ENCODE data around the gene NCBP2L. TPM values are rescaled to one million over a fixed set of nuclear protein-coding genes. Genes with fewer than 3 reads are reported as not detected.
A peak's percentile ranks its signal among the peaks of the same experiment; 100 is the strongest.
"Not testable (repeated sequence)": the region's sequence is repeated elsewhere in the genome, so short reads cannot be mapped to it uniquely, and the experiment has no call there.

Gene NCBP2L
- total RNA-seq, 1 experiment from 2014 or later = not detected

DNA sequence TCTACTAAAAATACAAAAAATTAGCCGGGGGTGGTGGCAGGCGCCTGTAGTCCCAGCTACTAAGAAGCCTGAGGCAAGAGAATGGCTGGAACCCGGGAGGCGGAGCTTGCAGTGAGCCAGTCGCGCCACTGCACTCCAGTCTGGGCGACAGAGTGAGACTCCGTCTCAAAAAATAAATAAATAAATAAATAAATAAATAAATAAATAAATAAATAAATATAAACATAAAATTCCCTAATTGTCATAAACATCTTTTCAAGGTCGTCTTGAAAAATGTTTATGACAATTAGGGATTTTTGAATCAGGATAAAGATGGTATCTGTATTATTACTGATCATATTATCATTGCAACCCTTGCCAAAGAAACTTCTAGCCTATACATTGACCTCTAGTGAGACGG, 32.5 kb downstream of the NCBP2L start:
- not testable (repeated sequence) for DNase-seq (ENCODE audit: low read depth)

DNA sequence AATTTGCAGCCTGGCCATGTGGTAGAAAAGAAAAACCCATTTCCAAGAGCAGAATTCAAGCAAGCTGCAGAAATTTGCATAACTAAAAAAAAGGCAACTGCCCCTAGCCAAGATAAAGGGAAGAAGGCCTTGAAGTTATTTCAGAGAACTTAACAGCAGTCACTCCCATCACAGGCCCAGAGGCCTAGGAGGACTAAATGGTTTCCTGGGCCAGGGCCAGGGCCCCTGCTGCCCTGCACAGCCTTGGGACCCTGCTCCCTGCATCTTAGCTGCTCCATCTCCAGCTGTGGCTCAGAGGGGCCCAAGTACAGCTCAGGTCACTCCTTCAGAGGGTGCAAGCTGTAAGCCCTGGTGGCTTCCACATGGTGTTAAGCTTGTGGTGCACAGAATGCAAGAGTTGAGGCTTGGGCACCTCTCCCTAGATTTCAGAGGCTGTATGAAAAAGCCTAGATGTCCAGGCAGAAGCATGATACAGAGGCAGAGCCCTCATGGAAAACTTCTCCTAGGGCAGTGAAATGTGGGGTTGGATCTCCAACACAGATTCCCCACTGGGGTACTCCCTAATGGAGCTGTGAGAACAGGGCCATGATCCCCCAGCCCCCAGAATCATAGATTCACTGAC, 41.5 kb downstream of the NCBP2L start:
- no peak for DNase-seq (ENCODE audit: low read depth)

DNA sequence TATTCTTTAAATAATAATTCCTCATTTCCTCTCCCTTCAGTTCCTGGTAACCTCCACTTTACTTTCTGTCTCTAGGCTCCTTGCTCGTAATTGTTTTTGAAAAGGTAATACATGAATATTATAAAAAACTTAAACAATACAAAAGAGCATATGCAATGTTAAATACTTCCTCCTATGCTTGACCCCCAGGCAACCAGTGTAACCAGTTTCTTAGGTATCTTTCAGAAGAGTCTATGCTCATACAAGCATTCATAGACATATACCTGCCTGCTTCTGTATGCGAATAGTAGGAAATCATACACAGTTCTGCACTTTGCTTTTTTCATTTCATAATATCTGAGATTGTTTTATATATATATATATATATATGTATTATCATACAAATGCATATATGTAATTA, 45.5 kb downstream of the NCBP2L start:
- DNase-seq (ENCODE audit: low read depth) = no peak

DNA sequence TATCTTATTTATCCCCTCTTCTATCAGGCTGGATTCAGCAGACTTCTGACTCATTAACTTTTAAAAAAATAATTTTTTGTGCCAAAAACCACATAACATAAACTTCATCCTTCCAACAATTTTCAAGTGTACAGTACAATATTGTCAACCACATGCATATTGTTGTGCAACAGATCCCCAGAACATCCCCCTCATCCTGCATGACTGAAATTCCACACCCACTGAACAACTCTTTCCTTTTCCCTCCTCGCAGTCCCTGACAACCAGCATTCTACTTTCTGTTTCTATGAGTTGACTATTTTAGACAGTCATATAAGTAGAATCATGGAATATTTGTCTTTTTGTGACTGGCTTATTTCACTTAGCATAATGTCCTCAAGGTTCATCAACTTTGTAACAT, 45.9 kb downstream of the NCBP2L start:
- peak; percentile 17 for DNase-seq (ENCODE audit: low read depth)

DNA sequence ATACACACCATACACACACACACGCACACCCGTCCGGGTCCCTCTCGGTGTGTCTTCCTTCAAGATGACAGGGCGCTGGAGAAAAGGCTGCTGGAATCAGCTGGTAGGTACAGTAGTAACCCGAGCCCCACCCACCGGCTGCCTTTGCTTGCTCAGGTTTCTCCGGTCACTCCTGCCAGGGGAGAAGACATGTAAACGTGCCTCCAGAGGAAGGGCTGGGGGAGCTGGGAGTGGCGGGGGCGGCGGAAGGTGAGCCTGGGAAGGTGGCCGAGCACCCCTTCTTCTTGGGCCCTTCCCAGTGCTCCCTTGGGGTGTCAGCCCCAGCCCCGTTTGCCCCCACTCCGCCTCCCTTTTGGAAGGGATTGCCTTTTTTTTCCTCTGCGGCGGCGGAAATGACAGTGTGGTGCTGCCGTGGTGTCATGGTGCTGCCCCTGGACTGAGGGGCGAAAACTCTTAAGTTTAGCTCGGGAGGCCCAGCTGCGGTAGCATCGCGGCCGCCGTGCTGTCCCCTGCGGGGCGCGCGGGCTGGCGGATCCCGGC, 48.2 kb downstream of the NCBP2L start, which contains the start of gene MID2:
TSS of gene MID2 (plus strand) at position 169 of the 540 bp plus-strand sequence. CDS start 561 bp downstream, outside the sequence.
- DNase-seq (ENCODE audit: low read depth) = peak; percentile 1

DNA sequence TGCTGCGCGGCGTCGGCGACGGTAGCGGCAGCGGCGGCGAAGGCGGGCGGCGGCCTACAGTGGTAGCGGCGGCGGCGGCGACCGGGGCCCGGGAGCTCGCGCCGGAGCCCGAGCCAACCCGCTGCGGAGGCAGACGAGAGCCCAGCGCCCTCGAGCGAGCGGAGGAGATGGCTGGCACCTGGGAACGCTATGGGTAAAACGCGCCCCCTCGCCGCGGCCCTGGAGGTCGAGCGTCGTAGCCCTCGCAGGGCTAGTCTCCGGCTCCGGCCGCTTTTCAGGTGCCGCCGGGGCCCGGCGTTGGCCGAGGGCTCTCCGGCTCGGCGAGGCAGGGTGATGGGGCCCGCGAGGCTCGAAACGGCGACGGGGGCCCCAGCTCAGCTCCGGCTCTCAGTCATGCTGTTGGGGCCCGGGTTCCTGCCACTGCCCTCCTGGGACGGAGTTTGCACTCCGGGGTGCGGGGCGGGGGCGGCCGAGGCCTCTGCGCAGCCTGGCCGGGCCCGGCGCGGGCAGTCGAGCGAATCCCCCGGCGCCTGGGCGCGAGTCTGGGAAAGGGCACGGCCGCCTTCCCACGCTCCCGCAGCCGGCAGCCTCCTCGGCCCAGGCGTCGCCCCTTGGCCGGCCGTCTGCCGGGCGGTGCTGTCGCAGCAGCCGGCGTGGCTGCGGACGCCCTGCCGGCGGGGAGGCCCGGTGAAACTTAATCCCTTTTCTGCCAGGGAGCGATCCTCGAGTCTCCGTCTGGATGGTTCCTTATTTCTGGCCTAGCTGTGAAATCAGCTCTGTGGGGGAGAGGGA, 48.9 kb downstream of the NCBP2L start:
- DNase-seq (ENCODE audit: low read depth) = peak; percentile 29

DNA sequence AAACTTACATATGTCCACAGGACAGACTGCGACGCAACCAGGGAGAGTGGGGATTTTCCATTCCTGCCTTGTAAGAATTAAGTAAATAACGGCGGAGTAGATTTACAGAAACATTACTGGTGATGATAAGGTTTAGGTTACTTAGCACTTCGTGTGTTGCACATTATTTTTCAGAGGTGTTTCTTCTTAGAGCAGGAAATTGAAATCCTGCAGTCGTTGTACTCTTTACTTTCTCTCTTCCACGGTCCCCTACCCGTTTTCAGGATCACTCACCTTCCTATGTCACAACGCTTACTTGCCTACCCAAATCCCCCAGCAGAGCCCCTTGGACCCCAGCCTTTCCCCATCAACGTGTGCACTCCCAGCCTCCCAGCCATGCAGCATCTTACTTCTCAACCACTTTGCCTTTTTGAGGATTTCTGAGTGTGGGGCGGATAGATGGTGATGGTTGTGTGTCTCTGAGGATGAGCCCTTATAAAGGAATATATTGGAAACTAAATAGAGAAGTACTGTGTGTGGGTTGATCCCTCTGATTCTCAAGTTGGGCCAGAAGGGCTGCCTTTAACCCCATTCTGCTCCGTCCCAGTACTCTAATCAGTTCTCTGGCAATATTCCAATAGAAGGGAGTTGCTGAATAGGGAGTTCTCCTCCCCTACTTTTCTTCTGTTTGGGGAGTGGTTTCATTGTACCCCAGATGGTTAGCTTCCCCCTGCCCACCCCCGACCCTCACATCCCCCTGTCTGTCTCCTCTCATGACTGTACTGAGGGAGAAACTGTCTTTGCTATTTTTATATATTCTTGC, 49.7 kb downstream of the NCBP2L start:
- no peak for DNase-seq (ENCODE audit: low read depth)

DNA sequence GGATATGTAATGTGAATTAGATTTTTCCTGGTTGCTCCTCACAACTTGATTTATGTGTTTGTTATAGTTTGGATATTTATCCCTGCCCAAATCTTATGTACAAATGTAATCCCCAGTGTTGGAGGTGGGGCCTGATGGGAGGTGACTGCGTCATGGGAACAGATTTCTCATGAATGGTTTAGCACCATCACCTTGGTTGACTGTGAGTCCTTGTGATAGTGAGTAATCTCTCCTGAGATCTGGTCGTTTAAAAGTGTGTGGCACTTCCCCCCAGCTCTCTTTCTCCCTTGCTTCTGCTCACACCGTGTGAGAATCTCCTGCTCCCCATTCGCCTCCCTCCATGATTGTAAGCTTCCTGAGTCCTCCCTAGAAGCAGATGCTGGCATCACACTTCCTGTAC, 50.3 kb downstream of the NCBP2L start:
- no peak for DNase-seq (ENCODE audit: low read depth)

DNA sequence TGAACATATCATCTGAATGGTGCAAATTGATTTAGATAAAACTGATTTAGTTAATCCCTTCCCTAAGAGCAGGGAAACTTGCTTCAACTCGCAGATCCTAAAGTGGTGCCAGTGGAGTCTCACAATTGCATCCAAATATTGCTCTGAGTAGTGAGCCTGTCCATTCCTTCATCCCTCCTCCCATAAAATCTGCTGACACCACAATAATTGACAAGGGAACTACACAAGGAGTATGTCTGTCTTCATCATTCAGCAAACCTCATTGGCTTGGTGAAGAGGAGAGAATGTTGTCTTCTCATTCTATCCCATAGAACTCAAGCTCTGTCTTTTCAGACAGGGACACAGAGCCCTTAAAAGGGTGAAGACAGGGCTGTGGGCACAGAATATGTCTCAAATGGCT, 52.3 kb downstream of the NCBP2L start:
- DNase-seq (ENCODE audit: low read depth) = no peak

DNA sequence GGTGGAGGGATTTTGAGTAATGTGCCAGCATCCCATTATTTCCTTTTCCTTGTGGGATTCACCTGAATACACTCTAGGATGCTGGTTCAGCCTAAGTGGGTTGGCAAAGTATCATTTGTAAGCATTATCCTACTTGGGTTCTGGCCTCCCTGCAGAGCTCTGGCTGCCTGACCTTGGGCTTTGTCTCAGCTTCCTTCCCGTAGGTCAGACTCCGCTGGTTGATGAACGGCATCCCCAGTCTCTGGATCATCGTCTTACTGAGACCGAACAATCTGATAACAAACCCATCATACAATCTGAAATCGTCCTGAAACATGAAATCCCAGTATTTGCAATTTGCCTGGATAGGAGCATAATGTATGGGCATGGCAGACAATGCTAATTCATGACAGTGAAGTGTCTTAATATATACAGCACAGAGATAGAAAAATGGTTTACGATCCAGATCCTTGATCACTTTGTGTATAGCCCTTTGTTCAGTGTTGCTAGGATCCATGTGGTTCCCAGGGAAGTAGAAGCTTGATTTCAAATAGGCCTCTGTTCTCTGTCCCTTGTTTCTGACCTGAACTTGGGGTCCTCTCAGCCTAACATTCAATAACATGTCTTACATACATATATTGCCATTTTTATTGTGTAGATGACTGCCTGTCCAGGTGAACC, 53.7 kb downstream of the NCBP2L start:
- DNase-seq (ENCODE audit: low read depth) = no peak

DNA sequence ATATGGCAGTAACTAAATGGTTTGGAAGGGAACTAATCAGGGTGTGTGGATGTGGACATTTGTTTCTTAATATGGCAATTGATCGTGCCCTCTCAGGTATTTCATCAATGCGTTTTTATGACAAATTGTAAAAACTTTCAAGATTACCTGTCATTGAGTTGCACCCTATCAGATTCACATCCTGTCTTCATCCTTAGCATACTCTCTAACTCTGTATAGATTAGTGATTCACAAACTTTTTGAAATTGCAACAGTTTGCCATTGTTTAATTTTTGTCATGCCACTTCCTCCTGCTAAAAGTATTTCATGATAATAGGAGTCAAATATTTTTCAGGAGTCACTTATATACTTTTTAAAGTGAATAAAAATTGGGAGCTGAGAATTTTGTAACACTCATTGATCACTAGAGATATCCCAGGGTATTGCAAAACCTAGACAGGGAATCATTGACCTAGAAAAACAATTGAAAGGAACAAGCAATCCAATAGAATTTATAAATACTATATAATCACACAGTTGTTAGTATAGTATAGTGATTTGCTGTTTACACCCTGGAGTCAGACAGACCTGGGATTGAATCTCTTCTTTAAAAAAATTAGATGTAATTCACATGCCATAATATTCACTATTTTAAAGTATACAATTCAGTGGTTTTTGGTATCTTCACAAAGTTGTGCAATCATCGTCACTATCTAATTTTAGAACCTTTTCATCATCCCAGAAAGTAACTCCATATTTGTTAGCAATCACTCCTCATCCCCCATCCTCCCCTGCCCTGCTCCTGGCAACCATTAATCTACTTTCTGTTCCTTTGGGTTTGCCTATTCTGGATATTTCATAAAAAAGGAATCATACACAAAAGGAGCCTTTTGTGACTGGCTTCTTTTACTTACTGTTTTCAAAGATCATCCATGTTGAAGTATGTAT, 57.0 kb downstream of the NCBP2L start:
- no peak for DNase-seq (ENCODE audit: low read depth)

DNA sequence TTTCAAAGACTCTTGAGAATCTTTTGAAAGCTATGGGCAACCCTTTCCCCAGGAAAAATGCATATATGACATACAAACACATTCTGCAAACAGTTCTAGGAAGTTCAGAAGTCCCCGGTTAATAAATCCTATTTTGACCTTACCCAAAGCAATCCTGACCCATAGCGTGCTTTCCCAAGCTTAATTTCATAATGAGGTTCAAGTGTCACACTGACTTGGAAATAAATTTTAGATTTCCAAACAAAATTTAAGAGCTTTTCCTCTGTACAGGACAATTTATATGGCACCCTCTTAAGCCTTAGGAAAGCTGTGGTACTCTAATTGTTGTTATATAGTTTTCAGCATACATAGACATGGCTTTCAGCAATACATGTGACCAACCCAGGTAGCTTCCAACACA, 59.4 kb downstream of the NCBP2L start:
- no peak for DNase-seq (ENCODE audit: low read depth)

DNA sequence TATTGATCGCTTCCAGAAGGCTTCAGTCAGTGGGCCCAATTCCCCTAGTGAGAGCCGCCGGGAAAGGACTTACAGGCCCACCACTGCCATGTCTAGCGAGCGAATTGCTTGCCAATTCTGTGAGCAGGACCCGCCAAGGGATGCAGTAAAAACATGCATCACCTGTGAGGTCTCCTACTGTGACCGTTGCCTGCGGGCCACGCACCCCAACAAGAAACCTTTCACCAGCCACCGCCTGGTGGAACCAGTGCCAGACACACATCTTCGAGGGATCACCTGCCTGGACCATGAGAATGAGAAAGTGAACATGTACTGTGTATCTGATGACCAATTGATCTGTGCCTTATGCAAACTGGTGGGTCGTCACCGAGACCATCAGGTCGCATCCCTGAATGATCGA, 63.4 kb downstream of the NCBP2L start:
- no peak for DNase-seq (ENCODE audit: low read depth)

DNA sequence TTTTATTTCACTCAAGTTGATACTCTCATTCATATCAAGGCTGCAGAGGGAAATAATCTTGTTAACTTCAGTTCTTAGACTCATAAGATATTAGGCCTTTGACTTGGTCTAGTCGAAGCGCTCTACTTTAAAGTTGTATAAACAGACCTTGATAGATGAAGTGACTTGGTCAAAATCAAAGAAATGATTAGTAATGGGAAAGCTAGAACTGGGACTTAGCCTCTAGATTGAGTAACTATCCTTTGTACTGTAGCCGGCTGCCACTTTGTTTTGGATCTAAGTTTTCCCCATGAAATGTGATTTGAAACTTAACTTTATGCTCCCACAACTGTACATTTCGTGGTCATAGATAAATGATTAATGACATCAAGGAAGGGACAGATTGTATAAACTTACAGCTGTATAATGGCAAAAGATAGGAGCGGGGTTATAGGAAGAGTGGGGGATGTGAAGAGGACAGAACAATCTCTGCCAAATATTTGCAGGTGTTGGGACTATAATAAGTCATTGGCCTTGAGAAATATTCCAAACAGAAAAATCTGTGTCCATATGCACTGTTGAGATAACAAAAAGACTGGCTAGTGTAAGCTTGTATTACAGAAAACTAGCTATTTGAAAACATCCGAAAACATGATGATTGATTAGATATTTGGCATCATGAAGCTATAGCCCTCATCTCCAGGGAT, 65.3 kb downstream of the NCBP2L start:
- DNase-seq (ENCODE audit: low read depth) = no peak

Other genes starting within 250 kb of the NCBP2L start
- 38.3 and 41.8 TPM in 2 replicates for gene PRPS1, start 149.2 kb upstream of the NCBP2L start, total RNA-seq (2014; rRNA removed; shearing (Covaris generic))
- 22.1 and 24.8 TPM in 2 replicates for gene TSC22D3, start 1.9 kb upstream of the NCBP2L start, total RNA-seq (2014; rRNA removed; shearing (Covaris generic))
- gene MID2, start 48.1 kb downstream of the NCBP2L start, total RNA-seq (2014; rRNA removed; shearing (Covaris generic)) = 0.88 and 0.96 TPM in 2 replicates
- 0.12 TPM in 1 of 2 replicates, not detected in the other for gene TEX13B, start 204.6 kb downstream of the NCBP2L start, total RNA-seq (2014; rRNA removed; shearing (Covaris generic))